ENCODE measurements around the gene GNA14. TPM values are rescaled to one million over a fixed set of nuclear protein-coding genes. Genes with fewer than 3 reads are reported as not detected.

The GNA14 gene
- polyA plus RNA-seq, 1 donor from 2014 or later = not detected

DNA sequence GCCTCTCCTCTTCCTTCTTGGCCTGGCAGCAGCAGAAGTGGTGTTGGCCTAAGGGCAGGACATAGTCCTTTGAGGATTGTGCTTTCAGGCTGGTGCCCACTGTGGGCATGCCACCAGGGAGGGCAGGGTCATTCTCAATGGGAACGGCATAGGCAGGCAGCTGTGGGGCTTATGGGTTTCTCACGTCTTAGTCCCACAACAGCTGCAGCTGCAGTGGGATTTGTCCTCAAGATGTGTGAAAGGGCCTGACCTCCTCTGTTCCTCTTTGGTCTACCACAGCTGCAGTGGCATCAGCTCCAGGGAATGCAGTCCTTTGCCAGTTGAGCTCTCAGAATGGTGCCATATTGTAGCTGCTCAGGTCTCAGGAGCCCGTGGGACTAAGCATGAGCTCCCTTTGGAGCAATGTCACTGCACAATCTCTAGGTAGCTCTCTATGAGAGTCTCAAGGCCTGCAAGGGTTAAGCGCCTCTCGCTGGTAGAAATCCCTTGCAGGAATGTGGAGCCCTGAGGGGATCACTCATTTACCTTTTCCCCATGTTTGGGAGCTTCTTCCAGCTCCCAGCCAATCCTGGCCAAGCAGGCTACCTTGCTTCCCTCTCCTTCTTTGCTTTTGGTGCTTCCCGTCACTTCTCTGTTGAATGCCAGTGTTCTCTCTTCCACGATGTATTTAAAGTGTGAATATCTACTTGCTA is 104.8 kb downstream of the GNA14 start:
- Mint-ChIP-seq H3K4me1 (no peaks in the 10 kb centered on the region), H3K27ac (no peak overlapping the region), H3K36me3 (peaks cover 6% of the 10 kb centered on the region), H3K27me3 (no peaks in the 10 kb centered on the region), H3K9me3 (peaks cover 2 to 17% (median 12%) of the 10 kb centered on the region in 3 donors), H3K4me3 (no peak overlapping the region)

- Mint-ChIP-seq H3K36me3 (peaks cover 6% of the 10 kb centered on the region), H3K4me1 (no peaks in the 10 kb centered on the region), H3K9me3 (peaks cover 2 to 17% (median 13%) of the 10 kb centered on the region in 3 donors), H3K27me3 (no peaks in the 10 kb centered on the region), H3K4me3 (no peak overlapping the region), H3K27ac (no peak overlapping the region)
Observed at GRCh38 chr9:77541600-77541999, 106.5 kb downstream of the GNA14 start.

DNA sequence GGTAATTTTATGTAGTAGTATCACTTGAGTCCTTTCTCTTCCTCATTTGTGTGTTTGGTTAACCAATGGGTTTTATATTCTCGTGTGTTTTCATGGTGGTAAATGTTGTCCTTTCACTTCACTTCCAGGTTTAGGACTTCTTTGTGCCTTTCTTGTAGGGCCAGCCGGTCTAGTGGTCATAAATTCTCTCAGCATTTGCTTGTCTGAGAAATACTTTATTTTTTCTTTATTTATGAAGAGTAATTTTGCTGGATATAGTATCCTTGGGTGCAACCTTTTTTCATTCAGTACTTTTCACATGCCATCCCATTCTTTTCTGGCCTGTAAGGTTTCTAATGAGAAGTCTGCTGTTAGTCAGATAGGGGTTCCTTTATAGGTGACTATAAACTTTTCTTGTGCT is 107.1 kb downstream of the GNA14 start:
- no peak overlapping the region for H3K4me3 Mint-ChIP-seq
- no peaks in the 10 kb centered on the region for H3K27me3 Mint-ChIP-seq
- peaks cover 4% of the 10 kb centered on the region for H3K36me3 Mint-ChIP-seq
- H3K27ac Mint-ChIP-seq = no peak overlapping the region
- no peaks in the 10 kb centered on the region for H3K4me1 Mint-ChIP-seq
- H3K9me3 Mint-ChIP-seq = peaks cover 2 to 17% (median 13%) of the 10 kb centered on the region in 3 donors

- Mint-ChIP-seq H3K27me3 (peaks cover 6% of the 10 kb centered on the region), H3K4me3 (no peak overlapping the region), H3K4me1 (no peaks in the 10 kb centered on the region), H3K27ac (no peak overlapping the region), H3K36me3 (peaks cover 2% of the 10 kb centered on the region), H3K9me3 (peaks cover 0 to 6% (median 4%) of the 10 kb centered on the region in 3 donors)
Observed at GRCh38 chr9:77534376-77535057, 113.6 kb downstream of the GNA14 start.

DNA sequence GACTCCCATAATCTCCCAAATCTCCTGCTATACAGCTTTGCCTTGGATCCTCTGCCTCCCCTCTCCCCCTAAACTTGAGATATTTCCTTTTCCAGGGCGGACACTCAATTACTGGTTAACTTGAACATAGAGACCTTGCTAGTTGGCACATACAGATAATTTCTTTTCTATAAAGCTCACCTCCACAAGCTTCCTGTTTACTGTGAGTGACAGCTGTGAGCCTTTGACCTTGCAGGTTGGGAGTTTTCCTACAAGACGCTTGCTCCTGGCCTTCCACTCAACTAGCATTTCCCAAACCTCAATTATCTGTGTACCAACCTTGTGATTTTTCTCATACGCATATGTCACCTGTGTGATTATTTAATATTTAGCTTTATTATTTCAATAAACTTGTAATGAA is 114.5 kb downstream of the GNA14 start:
- Mint-ChIP-seq H3K4me3 (no peak overlapping the region), H3K27ac (no peak overlapping the region), H3K9me3 (peaks cover 0 to 4% (median 2%) of the 10 kb centered on the region in 3 donors), H3K36me3 (peaks cover 2% of the 10 kb centered on the region), H3K4me1 (no peaks in the 10 kb centered on the region), H3K27me3 (peaks cover 6% of the 10 kb centered on the region)

- Mint-ChIP-seq H3K27ac (no peak overlapping the region), H3K4me3 (no peak overlapping the region), H3K36me3 (peaks cover 2% of the 10 kb centered on the region), H3K27me3 (peaks cover 6% of the 10 kb centered on the region), H3K4me1 (no peaks in the 10 kb centered on the region), H3K9me3 (peaks cover 0 to 2% (median 0%) of the 10 kb centered on the region in 3 donors)
Observed at GRCh38 chr9:77532607-77533006, 115.5 kb downstream of the GNA14 start.

- Mint-ChIP-seq H3K27me3 (peaks cover 8% of the 10 kb centered on the region), H3K36me3 (peaks cover 2% of the 10 kb centered on the region), H3K4me3 (no peak overlapping the region), H3K4me1 (no peaks in the 10 kb centered on the region), H3K9me3 (peaks cover 0 to 2% (median 0%) of the 10 kb centered on the region in 3 donors), H3K27ac (no peak overlapping the region)
Observed at GRCh38 chr9:77531400-77531799, 116.7 kb downstream of the GNA14 start.

- no peaks in the 10 kb centered on the region for H3K9me3 Mint-ChIP-seq
- H3K4me1 Mint-ChIP-seq = no peaks in the 10 kb centered on the region
- H3K4me3 Mint-ChIP-seq = no peak overlapping the region
- H3K27me3 Mint-ChIP-seq = peaks cover 4% of the 10 kb centered on the region
- H3K36me3 Mint-ChIP-seq = no peaks in the 10 kb centered on the region
- H3K27ac Mint-ChIP-seq = no peak overlapping the region
Observed at GRCh38 chr9:77523891-77524290, 124.2 kb downstream of the GNA14 start.

GRCh38 chr9:77521091-77521490 is 127.0 kb downstream of the GNA14 start:
- Mint-ChIP-seq H3K27ac (no peak overlapping the region), H3K36me3 (no peaks in the 10 kb centered on the region)

GRCh38 chr9:77518688-77519087 is 129.4 kb downstream of the GNA14 start:
- no peaks in the 10 kb centered on the region for H3K36me3 Mint-ChIP-seq
- peaks cover 0 to 4% (median 0%) of the 10 kb centered on the region in 3 donors for H3K9me3 Mint-ChIP-seq
- no peaks in the 10 kb centered on the region for H3K4me1 Mint-ChIP-seq
- peaks cover 4% of the 10 kb centered on the region for H3K27me3 Mint-ChIP-seq
- H3K27ac Mint-ChIP-seq = no peak overlapping the region
- H3K4me3 Mint-ChIP-seq = no peak overlapping the region

More at GRCh38 chr9:77521091-77521490, 127.0 kb downstream of the GNA14 start:
- Mint-ChIP-seq H3K27me3 (peaks cover 5% of the 10 kb centered on the region), H3K4me3 (no peak overlapping the region), H3K9me3 (no peaks in the 10 kb centered on the region), H3K4me1 (no peaks in the 10 kb centered on the region)

DNA sequence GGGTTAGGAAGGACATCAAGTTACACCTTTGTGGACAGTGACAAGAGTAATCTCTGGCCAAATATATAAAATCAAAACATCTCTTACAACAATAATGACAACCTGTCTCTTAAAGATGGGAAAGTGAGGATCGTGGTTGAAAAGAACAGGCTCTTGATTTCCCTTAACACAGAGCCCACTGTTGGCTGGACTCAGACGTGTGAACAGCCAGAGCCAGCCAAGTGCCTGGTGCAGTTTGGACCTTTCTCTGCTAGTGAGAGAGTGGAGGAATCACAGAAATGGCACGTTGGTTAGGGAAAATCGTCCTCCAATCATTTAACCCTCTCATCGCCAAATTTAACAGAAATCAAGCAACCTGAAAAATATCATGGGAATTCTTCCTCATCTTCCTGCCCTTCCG is 131.3 kb downstream of the GNA14 start:
- H3K4me3 Mint-ChIP-seq = no peak overlapping the region
- no peaks in the 10 kb centered on the region for H3K36me3 Mint-ChIP-seq
- H3K9me3 Mint-ChIP-seq = peaks cover 0 to 4% (median 0%) of the 10 kb centered on the region in 3 donors
- no peaks in the 10 kb centered on the region for H3K4me1 Mint-ChIP-seq
- H3K27me3 Mint-ChIP-seq = peaks cover 4% of the 10 kb centered on the region
- H3K27ac Mint-ChIP-seq = no peak overlapping the region

- peak overlapping the region in 1 of 3 donors; percentile 32 for H3K27ac Mint-ChIP-seq
- H3K4me1 Mint-ChIP-seq = no peaks in the 10 kb centered on the region
- H3K4me3 Mint-ChIP-seq = peak overlapping the region in 1 of 4 donors; percentile 56
- no peaks in the 10 kb centered on the region for H3K36me3 Mint-ChIP-seq
- peaks cover 0 to 4% (median 0%) of the 10 kb centered on the region in 3 donors for H3K9me3 Mint-ChIP-seq
- H3K27me3 Mint-ChIP-seq = peaks cover 4% of the 10 kb centered on the region
Observed at GRCh38 chr9:77514886-77515711, 133.0 kb downstream of the GNA14 start.

GRCh38 chr9:77513457-77513856 is 134.7 kb downstream of the GNA14 start:
- Mint-ChIP-seq H3K27me3 (peaks cover 4% of the 10 kb centered on the region), H3K27ac (no peak overlapping the region), H3K4me1 (no peaks in the 10 kb centered on the region)

DNA sequence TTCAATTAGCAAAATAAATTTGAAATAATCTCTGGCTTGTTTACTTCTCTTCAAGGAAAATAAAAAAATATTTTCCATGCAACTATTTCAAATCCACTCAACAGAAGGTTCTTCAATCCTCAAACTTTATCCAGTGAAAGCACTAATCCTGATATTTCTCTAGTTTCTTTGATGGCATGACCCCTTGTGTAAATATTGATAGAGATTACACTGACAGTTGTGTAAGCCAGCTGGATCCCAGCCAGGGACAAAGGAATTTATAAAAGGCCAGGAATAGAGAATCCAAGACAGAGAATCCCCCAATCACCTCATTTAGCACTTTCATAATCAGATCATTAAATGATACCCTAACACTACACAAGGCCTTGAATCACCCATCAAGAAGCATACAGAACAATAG is 135.2 kb downstream of the GNA14 start:
- Mint-ChIP-seq H3K36me3 (no peaks in the 10 kb centered on the region), H3K4me1 (no peaks in the 10 kb centered on the region), H3K4me3 (no peak overlapping the region), H3K9me3 (peaks cover 0 to 4% (median 0%) of the 10 kb centered on the region in 3 donors), H3K27me3 (peaks cover 2% of the 10 kb centered on the region), H3K27ac (no peak overlapping the region)

More at GRCh38 chr9:77513457-77513856, 134.7 kb downstream of the GNA14 start:
- peaks cover 0 to 4% (median 0%) of the 10 kb centered on the region in 3 donors for H3K9me3 Mint-ChIP-seq
- no peak overlapping the region for H3K4me3 Mint-ChIP-seq
- no peaks in the 10 kb centered on the region for H3K36me3 Mint-ChIP-seq

- peaks cover 0 to 4% (median 0%) of the 10 kb centered on the region in 3 donors for H3K9me3 Mint-ChIP-seq
- no peaks in the 10 kb centered on the region for H3K36me3 Mint-ChIP-seq
- H3K27me3 Mint-ChIP-seq = no peaks in the 10 kb centered on the region
- H3K27ac Mint-ChIP-seq = no peak overlapping the region
- H3K4me1 Mint-ChIP-seq = no peaks in the 10 kb centered on the region
- H3K4me3 Mint-ChIP-seq = no peak overlapping the region
Observed at GRCh38 chr9:77511525-77511924, 136.6 kb downstream of the GNA14 start.
